D721Med (cell line): ENCODE results near the gene BRK1.

ENCODE experiments used
- DNase-seq: peaks from one replicate; pipeline ENCODE4 v3.0.0; 2011; ENCODE audit warnings: low spot score; ENCODE audit not compliant: insufficient read length
- FAIRE-seq: peaks from 2 replicates; lab custom pipeline; 2011; peaks lifted over from hg19 to GRCh38; lab: Jason Lieb, UNC
- TF ChIP-seq, protein P1 (sequence below): IDR thresholded peaks from 2 replicates; pipeline ENCODE4 v1.5.1; 2012; ENCODE audit warnings: mild to moderate bottlenecking, control low read depth; ENCODE audit not compliant: insufficient read depth; ENCODE audit errors: missing control alignments

The BRK1 gene

DNA sequence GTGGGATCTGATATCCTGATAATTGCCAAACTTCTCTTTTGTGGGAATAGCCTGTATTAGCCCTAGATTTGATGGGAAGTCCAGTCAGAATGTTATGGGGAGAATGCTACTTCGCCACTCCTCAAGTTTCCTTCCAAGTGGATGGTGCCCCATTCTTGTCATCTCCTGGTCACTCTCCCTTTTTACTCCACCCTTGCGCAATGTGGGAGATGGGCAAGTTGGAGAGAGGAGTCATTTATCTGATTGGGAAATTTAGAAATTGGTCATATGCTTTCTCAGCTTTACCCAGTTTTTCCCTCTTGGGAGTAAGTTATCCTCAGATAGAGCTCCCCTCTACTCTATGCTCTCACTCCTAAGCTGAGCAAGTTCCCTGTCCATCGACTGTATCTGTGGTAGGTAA is 21.8 kb upstream of the BRK1 start:
- TF ChIP-seq, protein P1, sequence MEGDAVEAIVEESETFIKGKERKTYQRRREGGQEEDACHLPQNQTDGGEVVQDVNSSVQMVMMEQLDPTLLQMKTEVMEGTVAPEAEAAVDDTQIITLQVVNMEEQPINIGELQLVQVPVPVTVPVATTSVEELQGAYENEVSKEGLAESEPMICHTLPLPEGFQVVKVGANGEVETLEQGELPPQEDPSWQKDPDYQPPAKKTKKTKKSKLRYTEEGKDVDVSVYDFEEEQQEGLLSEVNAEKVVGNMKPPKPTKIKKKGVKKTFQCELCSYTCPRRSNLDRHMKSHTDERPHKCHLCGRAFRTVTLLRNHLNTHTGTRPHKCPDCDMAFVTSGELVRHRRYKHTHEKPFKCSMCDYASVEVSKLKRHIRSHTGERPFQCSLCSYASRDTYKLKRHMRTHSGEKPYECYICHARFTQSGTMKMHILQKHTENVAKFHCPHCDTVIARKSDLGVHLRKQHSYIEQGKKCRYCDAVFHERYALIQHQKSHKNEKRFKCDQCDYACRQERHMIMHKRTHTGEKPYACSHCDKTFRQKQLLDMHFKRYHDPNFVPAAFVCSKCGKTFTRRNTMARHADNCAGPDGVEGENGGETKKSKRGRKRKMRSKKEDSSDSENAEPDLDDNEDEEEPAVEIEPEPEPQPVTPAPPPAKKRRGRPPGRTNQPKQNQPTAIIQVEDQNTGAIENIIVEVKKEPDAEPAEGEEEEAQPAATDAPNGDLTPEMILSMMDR, result no peak
- FAIRE-seq (no peak), DNase-seq (no peak)

DNA sequence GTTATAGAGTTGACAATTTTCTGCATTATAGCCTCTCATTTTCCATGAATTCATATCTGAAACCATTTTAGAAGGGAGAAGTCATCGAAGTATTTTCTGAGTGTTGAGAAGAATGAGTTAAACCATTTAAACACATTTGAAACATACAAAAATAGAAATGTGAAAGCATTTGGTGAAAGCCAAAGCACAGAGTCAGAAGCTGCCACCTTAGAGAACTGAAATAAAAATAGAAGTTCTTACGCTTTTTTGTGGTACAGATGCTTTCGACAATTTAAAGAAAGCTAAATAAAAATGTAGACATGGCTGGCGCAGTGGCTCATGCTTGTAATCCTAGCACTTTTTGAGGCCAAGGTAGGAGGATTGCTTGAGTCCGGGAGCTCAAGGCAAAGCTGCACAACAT is 16.4 kb upstream of the BRK1 start:
- TF ChIP-seq, protein P1, result no peak
- DNase-seq (no peak), FAIRE-seq (no peak)

DNA sequence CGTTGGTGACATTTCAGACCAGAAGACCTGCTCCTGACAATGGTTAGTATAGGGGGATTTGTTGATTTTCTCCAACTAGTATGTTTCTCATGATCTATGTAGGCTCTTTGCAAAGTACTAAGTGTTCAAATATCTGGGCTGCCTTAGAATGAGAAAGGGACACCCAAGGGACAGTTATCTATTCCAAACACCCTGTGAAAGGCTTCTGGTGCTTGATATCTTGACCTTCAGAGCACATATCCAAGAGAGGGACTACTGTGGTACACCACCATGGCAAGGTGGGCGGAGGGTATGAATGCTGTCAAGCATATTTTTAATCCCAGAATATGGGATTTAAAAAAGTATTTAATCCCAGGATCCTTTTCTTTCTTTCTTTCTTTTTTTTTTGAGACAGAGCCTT is 8.6 kb upstream of the BRK1 start:
- DNase-seq (no peak), FAIRE-seq (no peak)
- TF ChIP-seq, protein P1, result no peak

DNA sequence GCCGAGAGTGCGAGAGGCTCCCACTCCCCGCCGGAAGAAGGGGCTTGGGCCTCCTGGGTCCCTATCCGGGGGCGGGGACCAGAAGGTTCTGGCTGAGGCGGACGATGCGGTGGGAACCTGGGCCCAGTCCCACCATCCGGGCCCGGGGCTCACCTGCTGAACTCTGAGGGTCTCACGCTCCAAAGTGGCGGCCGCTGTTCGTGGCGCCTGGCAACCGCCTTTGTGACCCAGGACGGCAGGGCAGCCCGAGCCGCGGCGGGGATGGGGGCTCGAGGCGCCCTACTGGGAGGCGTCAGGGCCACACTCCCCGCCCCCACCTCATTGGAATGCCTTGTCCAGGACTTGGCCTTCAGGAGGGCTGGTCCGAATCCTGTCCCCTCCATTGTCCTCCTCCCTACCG is 7.4 kb upstream of the BRK1 start, which contains the start of gene FANCD2OS:
Gene FANCD2OS, minus strand, starts transcription at position 165 of the 400 bp plus-strand sequence. CDS start 3,481 bp downstream, outside the sequence.
- DNase-seq (no peak), FAIRE-seq (no peak)
- TF ChIP-seq, protein P1, result no peak

DNA sequence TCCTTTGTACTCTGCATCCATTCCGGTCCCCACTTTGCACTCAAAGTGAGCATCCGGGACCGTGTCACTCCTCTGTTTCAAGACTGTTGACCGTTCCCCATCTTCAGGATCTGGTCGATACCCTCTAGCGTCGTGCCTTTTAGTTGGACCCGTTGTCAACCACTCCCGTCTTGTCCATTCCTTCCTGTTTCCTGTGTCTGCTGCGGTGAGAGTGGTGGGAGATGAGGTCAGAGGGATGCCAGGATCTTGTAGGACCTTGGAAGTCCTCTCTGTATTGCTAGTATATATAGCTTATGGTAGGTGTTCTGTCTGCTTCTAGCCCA is 624 bp downstream of the BRK1 start:
- FAIRE-seq, result no peak
- DNase-seq, result no peak
- TF ChIP-seq, protein P1, result no peak

DNA sequence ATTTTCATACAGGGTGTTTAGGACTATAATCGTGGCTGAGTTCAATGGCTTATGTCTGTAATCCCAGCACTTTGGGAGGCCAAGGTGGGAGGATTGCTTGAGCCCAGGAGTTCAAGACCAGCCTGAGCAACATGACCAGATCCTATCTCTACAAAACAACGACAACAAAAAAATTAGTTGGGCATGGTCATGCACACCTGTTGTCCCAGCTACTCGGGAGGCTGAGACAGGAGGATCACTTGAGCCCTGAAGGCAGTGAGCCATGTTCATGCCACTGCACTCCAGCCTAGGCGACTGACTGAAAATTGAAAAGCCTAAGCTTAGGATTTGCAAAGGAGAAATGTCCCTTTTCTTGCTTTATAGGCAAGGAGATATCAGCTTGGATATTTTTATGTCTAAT is 1.5 kb downstream of the BRK1 start:
- DNase-seq (no peak), FAIRE-seq (no peak)
- TF ChIP-seq, protein P1, result no peak

DNA sequence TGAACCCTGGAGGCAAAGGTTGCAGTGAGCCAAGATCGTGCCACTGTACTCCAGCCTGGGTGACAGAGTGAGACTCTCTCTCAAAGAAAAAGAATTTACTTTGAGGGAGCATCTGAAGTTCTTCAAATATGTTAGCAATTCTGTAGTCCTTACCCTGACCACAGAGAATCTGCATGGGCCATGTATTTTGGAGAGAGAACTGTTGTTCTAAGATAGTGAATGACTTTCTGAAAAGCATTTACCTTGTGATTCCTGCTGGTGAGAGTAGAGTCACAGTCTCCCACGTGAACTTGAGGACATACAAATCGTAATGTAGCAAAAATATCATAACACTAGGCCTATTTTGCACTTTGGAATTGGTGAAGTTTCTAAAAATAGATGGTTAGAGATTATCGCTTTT is 3.9 kb downstream of the BRK1 start:
- DNase-seq (no peak), FAIRE-seq (no peak)
- TF ChIP-seq, protein P1, result no peak
